K562 (cell line): ENCODE measurements around the gene HES4. TPM values are rescaled to one million over a fixed set of nuclear protein-coding genes. Genes with fewer than 3 reads are reported as not detected.

Experiments used
- ATAC-seq: fragments of 200-7000 bp; cut with Tn5 transposase; 3 replicates; pipeline ENCODE4 v1.9.1; 2020; ENCODE audit warnings: moderate library complexity
- BruUV-seq: library from RNA; stranded (reverse); fragments of 400-500 nt; replicated peaks from 2 replicates; lab custom pipeline; 2021; lab: Mats Ljungman, UMichigan
- CTCF ChIA-PET: fragments of 300-600 bp; formaldehyde crosslinking; extraction: SDS; loops from one replicate; lab custom pipeline; 2021; ENCODE audit warnings: low intra/inter-chr PET ratio; lab: Yijun Ruan, JAX
- POLR2A ChIA-PET: fragments of 300-600, 350-650 bp; sonication (Branson Sonifier 250); formaldehyde crosslinking; extraction: SDS; loops from one replicate; lab custom pipeline; 2021; ENCODE audit warnings: antibody characterized with exemption, inconsistent platforms; lab: Yijun Ruan, JAX
- DNase-seq, 4 experiments: peaks; one replicate each; pipeline versions ENCODE4 v3.0.0 to v3.0.0-alpha.2; 2011 to 2018; ENCODE audit warnings: low spot score in 3 of 4, mixed read lengths in 3 of 4; ENCODE audit errors: extremely low read depth in 1 of 4
- FAIRE-seq: peaks from 2 replicates; lab custom pipeline; 2011; peaks lifted over from hg19 to GRCh38; lab: Jason Lieb, UNC
- H2AFZ ChIP-seq: 2 replicates; pipeline ENCODE4 v1.6.0; 2011; ENCODE audit warnings: low read depth, low read length, control low read depth, inconsistent platforms
- H3K27ac ChIP-seq: fragments of 200-600 bp; 3 replicates; pipeline ENCODE4 v1.8.0; 2011; ENCODE audit warnings: low read depth, mild to moderate bottlenecking, control low read depth, inconsistent platforms, low read length, moderate library complexity, mixed read lengths; ENCODE audit errors: extremely low read depth
- H3K27me3 ChIP-seq, 2 experiments: fragments of 300-600 bp in 1 of 2; 2 replicates in 1 of 2; 3 replicates in 1 of 2; pipeline versions ENCODE4 v1.6.0 to v1.8.0; 2011; ENCODE audit warnings: inconsistent platforms in 2 of 2, low read length in 2 of 2, mild to moderate bottlenecking in 1 of 2, mixed read lengths in 1 of 2, moderate library complexity in 1 of 2; ENCODE audit not compliant: control insufficient read depth in 2 of 2, insufficient read depth in 2 of 2
- H3K36me3 ChIP-seq: fragments of 300-600 bp; 3 replicates; pipeline ENCODE4 v1.8.0; 2011; ENCODE audit warnings: mild to moderate bottlenecking, low read length, inconsistent platforms; ENCODE audit not compliant: control insufficient read depth, insufficient read depth
- H3K4me1 ChIP-seq, 2 experiments: fragments of 200-600 bp in 1 of 2; replicated peaks in 1 of 2; 2 replicates in 1 of 2; 3 replicates in 1 of 2; pipeline versions ENCODE4 v1.5.1 to v1.8.0; 2011; ENCODE audit warnings: inconsistent platforms in 2 of 2, low read length in 2 of 2, mild to moderate bottlenecking in 1 of 2, mixed read lengths in 1 of 2, moderate library complexity in 1 of 2; ENCODE audit not compliant: control insufficient read depth in 2 of 2, insufficient read depth in 2 of 2
- H3K4me2 ChIP-seq: 2 replicates; pipeline ENCODE4 v1.6.1; 2011; ENCODE audit warnings: low read length, control low read depth, inconsistent platforms, mixed read lengths; ENCODE audit not compliant: insufficient read depth
- H3K4me3 ChIP-seq: fragments of 200-600 bp; sonication (generic), shearing (Covaris generic); 2 replicates; pipeline ENCODE4 v1.5.1; 2016; ENCODE audit warnings: control low read depth, inconsistent platforms
- H3K79me2 ChIP-seq: fragments of 200-600 bp; 3 replicates; pipeline ENCODE4 v1.8.0; 2011; ENCODE audit warnings: low read length, inconsistent platforms; ENCODE audit not compliant: control insufficient read depth, insufficient read depth
- H3K9ac ChIP-seq, 2 experiments: 2 replicates each; pipeline versions ENCODE4 v1.6.0 to v1.6.1; 2011; ENCODE audit warnings: low read depth in 2 of 2, low read length in 2 of 2, control low read depth in 1 of 2, inconsistent platforms in 1 of 2, mild to moderate bottlenecking in 1 of 2, mixed read lengths in 1 of 2; ENCODE audit not compliant: insufficient read depth in 1 of 2
- H3K9me1 ChIP-seq: one replicate; pipeline ENCODE4 v1.6.0; 2011; ENCODE audit warnings: inconsistent platforms, mild to moderate bottlenecking, low read length, moderate library complexity; ENCODE audit not compliant: control insufficient read depth, insufficient read depth
- H3K9me3 ChIP-seq: replicated peaks from 2 replicates; pipeline ENCODE4 v1.5.1; 2011; ENCODE audit warnings: low read depth, low read length, inconsistent platforms; ENCODE audit not compliant: control insufficient read depth, insufficient read depth
- H4K20me1 ChIP-seq: replicated peaks from 2 replicates; pipeline ENCODE4 v1.6.1; 2011; ENCODE audit warnings: low read length, inconsistent platforms, mixed read lengths; ENCODE audit not compliant: control insufficient read depth, insufficient read depth
- CREM ChIP-seq: IDR thresholded peaks from 2 replicates; pipeline ENCODE4 v1.6.1; 2014; ENCODE audit warnings: antibody characterized with exemption, low read depth
- MAX ChIP-seq: sonication (generic); formaldehyde crosslinking; IDR thresholded peaks from 2 replicates; pipeline ENCODE4 v1.9.0; 2022; ENCODE audit warnings: mild to moderate bottlenecking, missing genetic modification reagents
- MTA3 ChIP-seq: fragments of 450-650 bp; formaldehyde crosslinking; IDR thresholded peaks from 2 replicates; pipeline ENCODE4 v1.6.1; 2017; ENCODE audit warnings: mild to moderate bottlenecking, borderline replicate concordance
- PHF21A ChIP-seq: fragments of 450-650 bp; IDR thresholded peaks from 2 replicates; pipeline ENCODE4 v1.6.1; 2017; ENCODE audit warnings: low read depth, borderline replicate concordance
- PYGO2 ChIP-seq: fragments of 450-650 bp; IDR thresholded peaks from 2 replicates; pipeline ENCODE4 v1.6.1; 2016; ENCODE audit warnings: mild to moderate bottlenecking, missing genetic modification characterization, moderate library complexity, missing compliant biosample characterization
- RBFOX2 ChIP-seq: fragments of 200-400 bp; formaldehyde crosslinking; IDR thresholded peaks from 2 replicates; pipeline ENCODE4 v1.6.1; 2017; ENCODE audit warnings: low read depth, mild to moderate bottlenecking, low read length, moderate library complexity
- SMC3 ChIP-seq: conservative IDR thresholded peaks from 2 replicates; pipeline ENCODE4 v1.6.1; 2011; ENCODE audit warnings: low read depth, low read length, improper control_type of control experiment; ENCODE audit not compliant: insufficient read depth
- ZBTB1 ChIP-seq: sonication (generic); formaldehyde crosslinking; IDR thresholded peaks from 2 replicates; pipeline ENCODE4 v1.8.1; 2023; ENCODE audit warnings: missing genetic modification reagents, low read depth, mild to moderate bottlenecking, borderline replicate concordance
- ZNF639 ChIP-seq, 2 experiments: fragments of 200-800 bp in 1 of 2; sonication (Bioruptor generic) in 1 of 2; sonication (generic) in 1 of 2; formaldehyde crosslinking in 1 of 2; IDR thresholded peaks in 1 of 2; conservative IDR thresholded peaks in 1 of 2; 2 replicates each; pipeline versions ENCODE4 v1.5.0 to v1.6.1; 2016 to 2020; ENCODE audit warnings: missing compliant biosample characterization in 1 of 2, missing genetic modification characterization in 1 of 2, missing genetic modification reagents in 1 of 2
- WGBS: fragments of 100-300 bp; shearing (Covaris generic); methylation state at CpG from one replicate; pipeline ENCODE4 v1.1.6; 2016; ENCODE audit warnings: low coverage, mixed read lengths; ENCODE audit not compliant: insufficient coverage; ENCODE audit errors: missing lambda C conversion rate; 5-methylcytosine and 5-hydroxymethylcytosine counted together
- in situ Hi-C: fragments of 300-500 bp; cut with MboI; formaldehyde crosslinking; loops from 4 replicates; pipeline ENCODE4 v1.15.0; 2018; ENCODE audit warnings: inconsistent platforms, mixed read lengths
- intact Hi-C: fragments of 100-400 bp; cut with micrococcal nuclease; formaldehyde crosslinking; loops from 2 replicates; pipeline ENCODE4 v1.14.2; 2022
- polyA plus RNA-seq, 8 experiments: library from polyadenylated mRNA; depleted of rRNA in 4 of 8; stranded (reverse) in 5 of 8; unstranded in 3 of 8; fragments of >200 nt; fragmentation: Nextera tagmentation in 2 of 8; fragmentation: Illumina TruSeq in 1 of 8; extraction: Ambion mirVana in 2 of 8; extraction: Trizol in 1 of 8; gene quantifications; 2 replicates each; pipeline versions ENCODE4 v1.2.1 to v1.2.3, GENCODE V29; 2011 to 2014; ENCODE audit warnings: inconsistent platforms in 1 of 8, missing spikeins in 1 of 8
- total RNA-seq, 7 experiments: library from RNA; depleted of rRNA in 6 of 7; stranded (reverse); fragments of >200 nt in 6 of 7; fragmentation: Illumina TruSeq in 2 of 7; extraction: Trizol in 2 of 7; gene quantifications; 2 replicates each; pipeline versions ENCODE4 v1.2.1 to v1.2.3, GENCODE V29; 2011 to 2021; ENCODE audit warnings: low replicate concordance in 1 of 7
- TF ChIP-seq, protein P1 (sequence below): fragments of 200-800 bp; sonication (Bioruptor generic); IDR thresholded peaks from 2 replicates; pipeline ENCODE4 v1.6.1; 2017; ENCODE audit warnings: missing genetic modification characterization, missing compliant biosample characterization
- TF ChIP-seq, protein P2 (sequence below): fragments of 450-650 bp; formaldehyde crosslinking; IDR thresholded peaks from 2 replicates; pipeline ENCODE4 v1.4.0; 2020; ENCODE audit warnings: mild to moderate bottlenecking, moderate library complexity
- TF ChIP-seq, protein P3 (sequence below): fragments of 450-650 bp; formaldehyde crosslinking; IDR thresholded peaks from 2 replicates; pipeline ENCODE4 v1.4.0; 2022; ENCODE audit warnings: missing genetic modification characterization

HES4 gene
- total and polyA plus RNA-seq, 9 of the 15 experiments (the other 6 are each of a cell fraction or from before 2014, with no cell fraction given): 0.21 to 43.7 (median 5.3) TPM; not detected in 2

DNA sequence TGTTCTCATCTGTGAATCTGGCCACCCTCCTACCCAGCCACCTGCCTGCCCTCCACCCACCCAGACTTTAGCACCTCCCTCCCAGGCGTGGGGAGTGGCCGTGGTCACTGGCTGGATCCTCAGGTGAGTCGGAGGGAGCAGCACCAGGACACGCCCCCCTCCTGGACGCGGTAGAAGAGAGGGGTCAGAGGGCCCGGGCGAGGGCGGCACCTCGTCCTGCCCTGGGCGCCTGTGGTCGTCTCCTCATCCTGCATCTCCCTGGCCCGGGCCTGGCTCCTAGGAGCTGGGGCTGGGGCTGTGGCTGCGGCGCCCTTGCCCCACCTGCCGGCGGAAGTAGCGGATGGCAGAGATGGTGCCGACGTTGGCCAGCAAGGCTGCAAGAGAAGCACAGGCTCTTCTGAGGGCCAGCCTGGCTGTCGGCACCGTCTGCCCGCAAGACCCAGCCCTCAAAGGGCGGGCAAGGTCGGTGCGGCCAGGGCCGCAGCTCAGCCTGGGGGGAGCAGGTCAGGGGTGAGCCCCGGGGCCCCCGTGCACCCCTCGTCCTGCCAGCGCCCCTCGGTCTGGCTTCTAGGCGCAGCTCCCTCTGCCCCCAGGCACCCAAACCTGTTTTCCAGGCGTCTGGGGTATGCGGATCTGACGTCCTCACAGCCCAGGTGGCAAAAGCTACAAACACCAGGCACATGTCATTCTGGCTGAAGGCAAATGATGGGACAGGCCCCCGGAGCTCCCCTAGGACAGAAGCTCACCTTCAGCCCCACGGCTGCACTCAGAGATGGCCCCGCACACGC is 23.8 kb downstream of the HES4 start:
- FAIRE-seq (peak; percentile 46), ATAC-seq (peak; percentile 76), DNase-seq (peak; percentile 51 to 64 (median 55))
- 6% methylated on average over 38 of the region's 40 CpGs for WGBS
- in situ Hi-C loops (no loop called here), intact Hi-C loops (loop anchor here (2.0 kb wide), 1 partner anchor 71 kb away; no protein-coding TSS in a partner anchor)
- H3K9me1 ChIP-seq: no peaks in the 10 kb centered on the region
- H3K79me2 ChIP-seq: no peaks in the 10 kb centered on the region
- BruUV-seq: no TSS peak
- H4K20me1 ChIP-seq: peaks cover 8% of the 10 kb centered on the region; the same call in 1 of the 2 replicates
- peaks cover 0 to 82% of the 10 kb centered on the region in 2 experiments; a peak in 3 of 5 replicates for H3K4me1 ChIP-seq
- H2AFZ ChIP-seq: peak overlapping the region; percentile 57
- H3K27me3 ChIP-seq: peaks cover 11 to 67% of the 10 kb centered on the region in 2 experiments; a peak in 4 of 5 replicates
- H3K9me3 ChIP-seq: no peaks in the 10 kb centered on the region
- H3K27ac ChIP-seq: no peak overlapping the region
- no peaks in the 10 kb centered on the region for H3K36me3 ChIP-seq
- peak overlapping the region in 1 of 2 experiments; percentile 77; a peak in 2 of 4 replicates for H3K9ac ChIP-seq
- peak overlapping the region; percentile 9; the same call in 1 of the 2 replicates for H3K4me3 ChIP-seq
- ChIA-PET CTCF (interaction anchor here (1.5 kb wide), 1 partner anchor 107 kb away, joined by 5 read pairs; no protein-coding TSS in a partner anchor), POLR2A (interaction anchor here (0.6 to 2.2 kb wide), 3 partner anchors 9 to 677 kb away, joined by 3 to 10 read pairs (median 3); partner anchors contain the start of gene PLEKHN1)
- H3K4me2 ChIP-seq: peak overlapping the region; percentile 28
- TF ChIP-seq, protein P1, sequence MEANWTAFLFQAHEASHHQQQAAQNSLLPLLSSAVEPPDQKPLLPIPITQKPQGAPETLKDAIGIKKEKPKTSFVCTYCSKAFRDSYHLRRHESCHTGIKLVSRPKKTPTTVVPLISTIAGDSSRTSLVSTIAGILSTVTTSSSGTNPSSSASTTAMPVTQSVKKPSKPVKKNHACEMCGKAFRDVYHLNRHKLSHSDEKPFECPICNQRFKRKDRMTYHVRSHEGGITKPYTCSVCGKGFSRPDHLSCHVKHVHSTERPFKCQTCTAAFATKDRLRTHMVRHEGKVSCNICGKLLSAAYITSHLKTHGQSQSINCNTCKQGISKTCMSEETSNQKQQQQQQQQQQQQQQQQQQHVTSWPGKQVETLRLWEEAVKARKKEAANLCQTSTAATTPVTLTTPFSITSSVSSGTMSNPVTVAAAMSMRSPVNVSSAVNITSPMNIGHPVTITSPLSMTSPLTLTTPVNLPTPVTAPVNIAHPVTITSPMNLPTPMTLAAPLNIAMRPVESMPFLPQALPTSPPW (CRISPR knock-in tag): peak; percentile 39; the same call in 1 of the 2 replicates
- TF ChIP-seq, protein P2, sequence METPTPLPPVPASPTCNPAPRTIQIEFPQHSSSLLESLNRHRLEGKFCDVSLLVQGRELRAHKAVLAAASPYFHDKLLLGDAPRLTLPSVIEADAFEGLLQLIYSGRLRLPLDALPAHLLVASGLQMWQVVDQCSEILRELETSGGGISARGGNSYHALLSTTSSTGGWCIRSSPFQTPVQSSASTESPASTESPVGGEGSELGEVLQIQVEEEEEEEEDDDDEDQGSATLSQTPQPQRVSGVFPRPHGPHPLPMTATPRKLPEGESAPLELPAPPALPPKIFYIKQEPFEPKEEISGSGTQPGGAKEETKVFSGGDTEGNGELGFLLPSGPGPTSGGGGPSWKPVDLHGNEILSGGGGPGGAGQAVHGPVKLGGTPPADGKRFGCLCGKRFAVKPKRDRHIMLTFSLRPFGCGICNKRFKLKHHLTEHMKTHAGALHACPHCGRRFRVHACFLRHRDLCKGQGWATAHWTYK (CRISPR knock-in tag): peak; percentile 47; the same call in 1 of the 2 replicates
- TF ChIP-seq MAX (CRISPR knock-in tag): peak; percentile 43
- 0 out of 2 replicates have a peak, but pooled peaks have one; percentile 25 for TF ChIP-seq CREM
- TF ChIP-seq RBFOX2: peak; percentile 20; the same call in 1 of the 2 replicates
- peak; percentile 55; the same call in 1 of the 2 replicates for TF ChIP-seq ZBTB1 (CRISPR knock-in tag)
- 0 out of 4 replicates have a peak, but pooled peaks of 1 of the 2 experiments have one; percentile 24 for TF ChIP-seq ZNF639 (CRISPR knock-in tag; conservative IDR thresholded peaks at IDR 0.05 in 1 of 2, IDR thresholded peaks at IDR 0.05 in 1 of 2)
- TF ChIP-seq, protein P3, sequence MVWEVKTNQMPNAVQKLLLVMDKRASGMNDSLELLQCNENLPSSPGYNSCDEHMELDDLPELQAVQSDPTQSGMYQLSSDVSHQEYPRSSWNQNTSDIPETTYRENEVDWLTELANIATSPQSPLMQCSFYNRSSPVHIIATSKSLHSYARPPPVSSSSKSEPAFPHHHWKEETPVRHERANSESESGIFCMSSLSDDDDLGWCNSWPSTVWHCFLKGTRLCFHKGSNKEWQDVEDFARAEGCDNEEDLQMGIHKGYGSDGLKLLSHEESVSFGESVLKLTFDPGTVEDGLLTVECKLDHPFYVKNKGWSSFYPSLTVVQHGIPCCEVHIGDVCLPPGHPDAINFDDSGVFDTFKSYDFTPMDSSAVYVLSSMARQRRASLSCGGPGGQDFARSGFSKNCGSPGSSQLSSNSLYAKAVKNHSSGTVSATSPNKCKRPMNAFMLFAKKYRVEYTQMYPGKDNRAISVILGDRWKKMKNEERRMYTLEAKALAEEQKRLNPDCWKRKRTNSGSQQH (CRISPR knock-in tag): no peak
- peak; percentile 65; the same call in 1 of the 2 replicates for TF ChIP-seq MTA3
- no peak for TF ChIP-seq PYGO2 (tag)
- TF ChIP-seq PHF21A: peak; percentile 65; the same call in 1 of the 2 replicates
- TF ChIP-seq SMC3: peak; percentile 71
